ENCODE results near the gene BCAN.

- TF ChIP-seq EZH2 (optimal IDR thresholded peaks at IDR 0.05; ENCODE audit: low read depth, low read length), result no peak
- TF ChIP-seq CTCF (IDR thresholded peaks at IDR 0.05; ENCODE audit: low read length), result no peak
Measured at GRCh38 chr1:156703336-156703735, 61.4 kb downstream of the BCAN start.
